Measurements from ENCODE around the gene ZKSCAN5.
"Not testable (repeated sequence)": the region's sequence is repeated elsewhere in the genome, so short reads cannot be mapped to it uniquely, and the experiment has no call there.

Gene ZKSCAN5

GRCh38 chr7:99478464-99479440 lies 25.7 kb upstream of the ZKSCAN5 start:
- Mint-ChIP-seq H3K9me3 (no peaks in the 10 kb centered on the region), H3K4me3 (no peak overlapping the region), H3K27me3 (no peaks in the 10 kb centered on the region), H3K36me3 (peaks cover 28% of the 10 kb centered on the region), H3K4me1 (peaks cover 38% of the 10 kb centered on the region), H3K27ac (peak overlapping the region; percentile 80)
- ATAC-seq: no peak

DNA sequence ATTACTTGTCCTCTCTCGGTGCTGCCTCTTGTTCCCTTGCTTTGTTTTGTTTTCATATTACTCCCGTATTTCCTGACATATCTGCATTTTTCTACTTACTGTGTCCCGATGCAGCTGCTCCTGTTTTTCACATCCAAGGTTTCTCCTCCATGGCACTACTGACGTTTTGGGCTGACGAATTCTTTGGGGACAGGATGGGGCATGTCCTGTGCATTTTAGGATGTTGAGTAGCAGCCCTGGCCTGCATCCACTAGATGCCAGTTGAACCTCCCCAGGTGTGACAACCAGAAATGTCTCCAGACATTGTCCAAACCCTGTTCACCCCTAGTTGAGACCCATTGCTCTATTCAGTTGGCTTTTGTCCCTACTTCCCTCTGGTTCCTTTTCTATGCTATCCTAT lies 19.4 kb upstream of the ZKSCAN5 start:
- Mint-ChIP-seq H3K9me3 (no peaks in the 10 kb centered on the region), H3K4me1 (no peaks in the 10 kb centered on the region), H3K27me3 (no peaks in the 10 kb centered on the region), H3K4me3 (no peak overlapping the region), H3K36me3 (peaks cover 40% of the 10 kb centered on the region), H3K27ac (no peak overlapping the region)
- no peak for ATAC-seq

GRCh38 chr7:99489235-99489634 lies 15.2 kb upstream of the ZKSCAN5 start:
- peaks cover 63% of the 10 kb centered on the region for H3K36me3 Mint-ChIP-seq
- no peaks in the 10 kb centered on the region for H3K4me1 Mint-ChIP-seq
- H3K4me3 Mint-ChIP-seq: no peak overlapping the region
- H3K9me3 Mint-ChIP-seq: peaks cover 7% of the 10 kb centered on the region
- no peak for ATAC-seq
- H3K27ac Mint-ChIP-seq: no peak overlapping the region
- H3K27me3 Mint-ChIP-seq: no peaks in the 10 kb centered on the region

GRCh38 chr7:99490878-99491277 lies 13.6 kb upstream of the ZKSCAN5 start:
- peaks cover 67% of the 10 kb centered on the region for H3K36me3 Mint-ChIP-seq
- no peak for ATAC-seq
- H3K27ac Mint-ChIP-seq: no peak overlapping the region
- H3K27me3 Mint-ChIP-seq: no peaks in the 10 kb centered on the region
- peaks cover 7% of the 10 kb centered on the region for H3K9me3 Mint-ChIP-seq
- no peaks in the 10 kb centered on the region for H3K4me1 Mint-ChIP-seq
- no peak overlapping the region for H3K4me3 Mint-ChIP-seq

GRCh38 chr7:99493823-99494222 lies 10.6 kb upstream of the ZKSCAN5 start:
- no peak overlapping the region for H3K27ac Mint-ChIP-seq
- H3K4me1 Mint-ChIP-seq: peaks cover 15% of the 10 kb centered on the region
- no peak overlapping the region for H3K4me3 Mint-ChIP-seq
- no peaks in the 10 kb centered on the region for H3K27me3 Mint-ChIP-seq
- no peak for ATAC-seq
- peaks cover 71% of the 10 kb centered on the region for H3K36me3 Mint-ChIP-seq
- H3K9me3 Mint-ChIP-seq: peaks cover 7% of the 10 kb centered on the region

DNA sequence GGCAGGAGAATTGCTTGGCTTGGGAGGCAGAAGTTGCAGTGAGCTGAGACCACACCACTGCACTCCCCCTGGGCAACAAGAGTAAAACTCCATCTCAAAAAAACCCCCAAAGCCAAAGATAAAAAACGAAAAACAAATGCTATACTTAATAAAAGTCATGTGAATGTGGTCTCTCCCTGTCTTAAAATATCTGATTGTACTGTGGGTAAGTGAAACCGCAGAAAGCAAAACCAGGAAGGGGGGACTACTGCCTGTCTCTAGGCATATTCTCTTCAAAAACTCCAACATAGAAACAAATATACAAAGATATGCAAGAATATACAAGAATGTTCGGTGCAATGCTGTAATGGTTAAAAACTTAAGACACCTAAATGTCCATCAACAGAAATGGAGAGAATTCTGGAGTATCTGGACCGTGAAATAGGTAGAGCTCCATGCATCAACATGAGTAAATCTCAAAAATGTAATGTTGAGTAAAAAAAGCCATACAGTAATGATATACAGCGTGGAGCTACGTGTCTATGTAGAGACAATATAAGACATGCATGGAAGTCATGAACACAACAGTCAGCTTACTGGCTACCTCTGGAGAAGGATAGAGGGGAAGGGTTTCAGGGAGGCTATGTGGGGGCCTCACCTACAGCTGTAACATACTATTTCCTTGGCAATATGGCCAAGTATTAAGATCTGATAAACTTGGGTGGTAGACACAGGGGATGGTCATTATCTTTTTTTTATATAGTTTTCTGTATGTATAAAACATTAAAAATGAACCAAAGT lies 6.5 kb upstream of the ZKSCAN5 start:
- no peak for ATAC-seq
- H3K4me3 Mint-ChIP-seq: peak overlapping the region; percentile 96
- H3K27ac Mint-ChIP-seq: peak overlapping the region; percentile 95
- peaks cover 42% of the 10 kb centered on the region for H3K36me3 Mint-ChIP-seq
- peaks cover 26% of the 10 kb centered on the region for H3K4me1 Mint-ChIP-seq
- H3K9me3 Mint-ChIP-seq: peaks cover 7% of the 10 kb centered on the region
- no peaks in the 10 kb centered on the region for H3K27me3 Mint-ChIP-seq

DNA sequence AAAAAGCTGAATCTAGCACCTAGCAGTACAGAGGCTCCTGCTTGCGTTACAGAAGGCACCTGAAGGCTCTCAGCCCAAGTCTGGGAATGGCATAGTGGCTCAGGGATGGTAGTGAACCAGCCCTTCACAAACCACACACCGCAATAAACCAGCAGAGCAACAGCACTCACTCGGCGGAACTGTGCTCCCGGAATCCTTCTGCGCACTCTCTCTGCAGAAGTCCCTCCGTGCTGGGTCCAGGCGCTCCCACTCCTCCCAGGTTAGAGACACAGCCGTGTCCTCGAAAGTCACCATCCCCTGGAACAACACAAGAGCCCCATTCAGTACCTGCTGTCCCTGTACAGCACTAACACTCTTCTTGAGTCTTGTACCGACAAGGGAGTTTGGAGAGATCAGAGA lies 5.9 kb upstream of the ZKSCAN5 start:
- Mint-ChIP-seq H3K9me3 (peaks cover 6% of the 10 kb centered on the region), H3K27me3 (no peaks in the 10 kb centered on the region), H3K4me3 (peak overlapping the region; percentile 96), H3K4me1 (peaks cover 26% of the 10 kb centered on the region), H3K36me3 (peaks cover 36% of the 10 kb centered on the region), H3K27ac (peak overlapping the region; percentile 95)
- ATAC-seq: no peak

- peak; percentile 66 for ATAC-seq
- peaks cover 28% of the 10 kb centered on the region for H3K36me3 Mint-ChIP-seq
- H3K27ac Mint-ChIP-seq: peak overlapping the region; percentile 95
- no peaks in the 10 kb centered on the region for H3K9me3 Mint-ChIP-seq
- no peaks in the 10 kb centered on the region for H3K27me3 Mint-ChIP-seq
- H3K4me3 Mint-ChIP-seq: peak overlapping the region; percentile 96
- H3K4me1 Mint-ChIP-seq: peaks cover 26% of the 10 kb centered on the region
These were observed 5.1 kb upstream of the ZKSCAN5 start for GRCh38 chr7:99499371-99499720.

- H3K4me1 Mint-ChIP-seq: peaks cover 26% of the 10 kb centered on the region
- peak; percentile 68 for ATAC-seq
- no peaks in the 10 kb centered on the region for H3K9me3 Mint-ChIP-seq
- no peaks in the 10 kb centered on the region for H3K27me3 Mint-ChIP-seq
- H3K36me3 Mint-ChIP-seq: peaks cover 22% of the 10 kb centered on the region
- H3K4me3 Mint-ChIP-seq: peak within 1 kb of the TSS; percentile 96
- peak within 1 kb of the TSS; percentile 95 for H3K27ac Mint-ChIP-seq
These were observed 4.5 kb upstream of the ZKSCAN5 start, which contains the start of gene ZNF394 for GRCh38 chr7:99499721-99500636. ZNF394 (minus strand) TSS chr7:99500281; CDS start chr7:99500093, 188 bp downstream.

DNA sequence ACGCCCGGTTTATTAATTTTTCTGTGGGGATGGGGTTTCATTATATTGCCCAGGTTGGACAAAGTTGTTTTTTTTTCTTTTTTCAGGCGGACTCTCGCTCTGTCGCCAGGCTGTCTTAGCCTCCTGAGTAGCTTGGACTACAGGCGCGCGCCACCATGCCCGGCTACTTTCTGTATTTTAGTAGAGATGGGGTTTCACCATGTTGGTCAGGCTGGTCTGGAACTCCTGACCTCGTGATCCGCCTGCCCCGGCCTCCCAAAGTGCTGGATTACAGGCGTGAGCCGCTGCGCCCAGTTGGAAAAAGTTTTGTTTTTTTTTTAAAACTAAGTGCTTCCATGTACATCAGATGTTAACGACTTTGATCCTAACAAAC lies 3.8 kb upstream of the ZKSCAN5 start:
- H3K36me3 Mint-ChIP-seq: peaks cover 17% of the 10 kb centered on the region
- no peaks in the 10 kb centered on the region for H3K27me3 Mint-ChIP-seq
- peak overlapping the region; percentile 95 for H3K27ac Mint-ChIP-seq
- peaks cover 28% of the 10 kb centered on the region for H3K4me1 Mint-ChIP-seq
- peak overlapping the region; percentile 96 for H3K4me3 Mint-ChIP-seq
- no peak for ATAC-seq
- no peaks in the 10 kb centered on the region for H3K9me3 Mint-ChIP-seq

- H3K4me1 Mint-ChIP-seq: peaks cover 34% of the 10 kb centered on the region
- ATAC-seq, H3K27me3 Mint-ChIP-seq, H3K9me3 Mint-ChIP-seq, H3K4me3 Mint-ChIP-seq: not testable (repeated sequence)
- H3K36me3 Mint-ChIP-seq: peaks cover 13% of the 10 kb centered on the region
- peak overlapping the region; percentile 95 for H3K27ac Mint-ChIP-seq
These were observed 3.2 kb upstream of the ZKSCAN5 start for GRCh38 chr7:99501236-99501635.

DNA sequence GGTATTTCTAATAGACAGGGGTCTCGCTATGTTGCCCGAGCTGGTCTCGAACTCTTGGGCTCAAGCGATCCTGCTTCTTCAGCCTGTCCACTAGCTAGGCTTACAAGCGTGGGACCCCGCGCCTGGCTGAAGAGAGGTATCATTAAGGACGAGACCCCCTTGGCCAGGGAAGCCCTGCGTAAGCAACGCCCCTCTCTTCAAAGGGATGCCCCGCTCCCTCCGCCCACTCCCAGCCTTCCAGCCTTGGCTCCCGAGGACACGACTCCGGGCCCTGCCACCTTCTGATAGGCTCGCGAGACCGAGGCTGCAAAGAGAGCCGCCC lies 220 bp upstream of the ZKSCAN5 start:
- Mint-ChIP-seq H3K4me3 (peak overlapping the region; percentile 92), H3K27me3 (no peaks in the 10 kb centered on the region), H3K27ac (peak overlapping the region; percentile 93), H3K9me3 (no peaks in the 10 kb centered on the region), H3K36me3 (peaks cover 5% of the 10 kb centered on the region), H3K4me1 (peaks cover 28% of the 10 kb centered on the region)
- no peak for ATAC-seq

- peak overlapping the region; percentile 92 for H3K4me3 Mint-ChIP-seq
- H3K9me3 Mint-ChIP-seq: no peaks in the 10 kb centered on the region
- H3K4me1 Mint-ChIP-seq: peaks cover 33% of the 10 kb centered on the region
- peak; percentile 3 for ATAC-seq
- H3K27ac Mint-ChIP-seq: peak overlapping the region; percentile 93
- peaks cover 5% of the 10 kb centered on the region for H3K36me3 Mint-ChIP-seq
- H3K27me3 Mint-ChIP-seq: no peaks in the 10 kb centered on the region
These were observed 831 bp downstream of the ZKSCAN5 start for GRCh38 chr7:99505324-99505662.

- ATAC-seq: no peak
- Mint-ChIP-seq H3K27me3 (no peaks in the 10 kb centered on the region), H3K27ac (no peak overlapping the region), H3K4me1 (peaks cover 21% of the 10 kb centered on the region), H3K36me3 (peaks cover 37% of the 10 kb centered on the region), H3K4me3 (no peak overlapping the region), H3K9me3 (no peaks in the 10 kb centered on the region)
These were observed 9.6 kb downstream of the ZKSCAN5 start for GRCh38 chr7:99514050-99514449.

DNA sequence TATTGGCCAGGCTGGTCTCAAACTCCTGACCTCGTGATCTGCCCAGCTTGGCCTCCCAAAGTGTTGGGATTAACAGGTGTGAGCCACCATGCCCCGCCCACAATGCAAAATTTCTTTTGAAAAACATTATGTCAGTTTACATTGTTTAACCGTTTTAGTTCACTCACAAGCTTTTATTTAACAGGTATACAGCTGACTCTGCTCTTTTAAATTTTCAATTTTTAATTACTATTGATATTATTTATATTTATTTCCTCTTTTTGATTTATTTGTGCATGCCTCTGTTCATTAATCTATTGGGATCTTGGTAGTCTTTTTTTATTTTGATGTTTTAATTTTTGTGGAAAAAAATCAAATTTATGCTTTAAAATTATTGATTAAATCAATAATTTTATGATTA lies 16.9 kb downstream of the ZKSCAN5 start:
- no peak overlapping the region for H3K4me3 Mint-ChIP-seq

More for the DNA sequence above, 16.9 kb downstream of the ZKSCAN5 start:
- no peak overlapping the region for H3K27ac Mint-ChIP-seq
- peaks cover 53% of the 10 kb centered on the region for H3K36me3 Mint-ChIP-seq
- H3K9me3 Mint-ChIP-seq: no peaks in the 10 kb centered on the region
- peaks cover 6% of the 10 kb centered on the region for H3K4me1 Mint-ChIP-seq
- ATAC-seq: no peak
- no peaks in the 10 kb centered on the region for H3K27me3 Mint-ChIP-seq

Data from stimulated activated memory B cell treated with anti-CD40 and anti-IgM and Interleukin-4, amounts not matched to agents 10 μg/mL and 1 μg/mL and 100 μg/mL, for 72 hours (primary cell).